ENCODE measurements around the gene DAND5.
"Not testable (repeated sequence)": the region's sequence is repeated elsewhere in the genome, so short reads cannot be mapped to it uniquely, and the experiment has no call there.

The DAND5 gene

GRCh38 chr19:12965017-12965811 lies 4.2 kb upstream of the DAND5 start:
- peak; percentile 68 for DNase-seq (ENCODE audit: low read depth, low spot score)

- DNase-seq (ENCODE audit: low read depth, low spot score): no peak
Observed at GRCh38 chr19:12965812-12966135, 3.6 kb upstream of the DAND5 start.

GRCh38 chr19:12967907-12968306 lies 1.5 kb upstream of the DAND5 start:
- no peak for DNase-seq (ENCODE audit: low read depth, low spot score)

- no peak for DNase-seq (ENCODE audit: low read depth, low spot score)
Observed at GRCh38 chr19:12970070-12970820, 869 bp downstream of the DAND5 start.

GRCh38 chr19:12973236-12973635 lies 3.9 kb downstream of the DAND5 start:
- no peak for DNase-seq (ENCODE audit: low read depth, low spot score)

- no peak for DNase-seq (ENCODE audit: low read depth, low spot score)
Observed at GRCh38 chr19:12974301-12975220, 5.2 kb downstream of the DAND5 start.

GRCh38 chr19:12975221-12975741 lies 5.9 kb downstream of the DAND5 start:
- DNase-seq (ENCODE audit: low read depth, low spot score): no peak

GRCh38 chr19:12976109-12976508 lies 6.7 kb downstream of the DAND5 start:
- DNase-seq (ENCODE audit: low read depth, low spot score): not testable (repeated sequence)

- DNase-seq (ENCODE audit: low read depth, low spot score): no peak
Observed at GRCh38 chr19:12979974-12980373, 10.6 kb downstream of the DAND5 start.

GRCh38 chr19:12982648-12983047 lies 13.3 kb downstream of the DAND5 start:
- DNase-seq (ENCODE audit: low read depth, low spot score): no peak

- DNase-seq (ENCODE audit: low read depth, low spot score): no peak
Observed at GRCh38 chr19:12983091-12983490, 13.7 kb downstream of the DAND5 start.

- peak; percentile 55 for DNase-seq (ENCODE audit: low read depth, low spot score)
Observed at GRCh38 chr19:12983542-12984142, 14.3 kb downstream of the DAND5 start.

- DNase-seq (ENCODE audit: low read depth, low spot score): no peak
Observed at GRCh38 chr19:12984143-12984627, 14.8 kb downstream of the DAND5 start.

- no peak for DNase-seq (ENCODE audit: low read depth, low spot score)
Observed at GRCh38 chr19:12984683-12985048, 15.3 kb downstream of the DAND5 start.

GRCh38 chr19:12985049-12985776 lies 15.8 kb downstream of the DAND5 start:
- DNase-seq (ENCODE audit: low read depth, low spot score): no peak

- no peak for DNase-seq (ENCODE audit: low read depth, low spot score)
Observed at GRCh38 chr19:12986726-12987125, 17.4 kb downstream of the DAND5 start.

- DNase-seq (ENCODE audit: low read depth, low spot score): no peak
Observed at GRCh38 chr19:12987190-12987589, 17.8 kb downstream of the DAND5 start.

- no peak for DNase-seq (ENCODE audit: low read depth, low spot score)
Observed at GRCh38 chr19:12987781-12988180, 18.4 kb downstream of the DAND5 start.

GRCh38 chr19:12990431-12990830 lies 21.1 kb downstream of the DAND5 start:
- no peak for DNase-seq (ENCODE audit: low read depth, low spot score)

GRCh38 chr19:12990853-12991252 lies 21.5 kb downstream of the DAND5 start:
- no peak for DNase-seq (ENCODE audit: low read depth, low spot score)

GRCh38 chr19:12991296-12991695 lies 21.9 kb downstream of the DAND5 start:
- DNase-seq (ENCODE audit: low read depth, low spot score): no peak

Data from activated naive CD8-positive, alpha-beta T cell treated with anti-CD3 and anti-CD28 coated beads, Interleukin-2, amount 50 U/mL, for 16 hours (primary cell).